Right lobe of liver (tissue), 6 donors: ENCODE results near the gene RUBCNL. TPM values are rescaled to one million over a fixed set of nuclear protein-coding genes. Genes with fewer than 3 reads are reported as not detected.

ENCODE experiments used
- ATAC-seq, 4 donors: fragments of 200-7000 bp; cut with Tn5 transposase; one replicate each; pipeline ENCODE4 v1.9.1; 2020; ENCODE audit warnings: mild to moderate bottlenecking in 4 of 4, moderate library complexity in 4 of 4
- DNase-seq, 3 donors: peaks; one replicate each; pipeline ENCODE4 v3.0.0-alpha.2; 2020
- H3K27ac ChIP-seq, 3 donors: fragments of 200-600 bp; one replicate each; pipeline ENCODE4 v1.8.0; 2022
- H3K27me3 ChIP-seq, 2 donors: fragments of 200-600 bp; one replicate each; pipeline ENCODE4 v1.8.0; 2022
- H3K36me3 ChIP-seq, 4 donors: fragments of 200-600 bp; sonication (generic) in 1 of 4; one replicate each; pipeline versions ENCODE4 v1.5.1 to v1.8.0; 2017 to 2022; ENCODE audit warnings: control low read depth in 1 of 4
- H3K4me1 ChIP-seq, 4 donors: fragments of 200-600 bp; sonication (generic) in 1 of 4; one replicate each; pipeline versions ENCODE4 v1.5.1 to v1.8.0; 2017 to 2022; ENCODE audit warnings: control low read depth in 1 of 4
- H3K4me3 ChIP-seq, 3 donors: fragments of 200-600 bp; one replicate each; pipeline ENCODE4 v1.8.0; 2022
- H3K9me3 ChIP-seq, 4 donors: fragments of 200-600 bp; sonication (generic) in 1 of 4; one replicate each; pipeline versions ENCODE4 v1.5.1 to v1.8.0; 2017 to 2022; ENCODE audit warnings: control low read depth in 1 of 4
- POLR2A ChIP-seq: fragments of 450-650 bp; IDR thresholded peaks from one replicate; pipeline ENCODE4 v1.6.1; 2017; ENCODE audit warnings: antibody characterized with exemption, mild to moderate bottlenecking
- WGBS: methylation state at CpG from one replicate; pipeline ENCODE4 v1.1.6; 2018; ENCODE audit warnings: low coverage, low lambda C conversion rate; ENCODE audit not compliant: insufficient coverage; ENCODE audit errors: missing lambda C conversion rate; 5-methylcytosine and 5-hydroxymethylcytosine counted together
- intact Hi-C, 2 donors: fragments of 100-400 bp; cut with DNase I; formaldehyde crosslinking; loops; one replicate each; pipeline versions ENCODE4 v1.11.2 to v1.14.1; 2022
- total RNA-seq, 6 experiments: library from RNA; depleted of rRNA in 2 of 6; stranded (reverse); fragments of >200 nt in 2 of 6; fragmentation: NEBNext Ultra II Directional in 3 of 6; extraction: Animal tissue kit (Norgen Biotek cat#: 25700) in 3 of 6; gene quantifications; one replicate each; pipeline versions ENCODE4 v1.1.0 to v1.2.4, GENCODE V29; 2016 to 2023
- TF ChIP-seq, protein P1 (sequence below), 4 donors: fragments of 200-600 bp in 3 of 4; fragments of 450-650 bp in 1 of 4; IDR thresholded peaks; one replicate each; pipeline versions ENCODE4 v1.5.1 to v1.8.0; 2016 to 2022; ENCODE audit warnings: antibody characterized with exemption in 4 of 4, mild to moderate bottlenecking in 2 of 4
- donor health status: DM: no; HTN: yes; CAD: no.
- donor health status: DM: no; HTN: no; CAD: no.
- donor health status: DM: no; HTN: no; CAD: no.
- donor health status: DM: no; HTN: yes; CAD: no.
- donor health status: DM: no; HTN: yes; CAD: no.

Gene RUBCNL
- total RNA-seq, 6 experiments from 2014 or later = 0.46 to 2.3 (median 1.0) TPM

DNA sequence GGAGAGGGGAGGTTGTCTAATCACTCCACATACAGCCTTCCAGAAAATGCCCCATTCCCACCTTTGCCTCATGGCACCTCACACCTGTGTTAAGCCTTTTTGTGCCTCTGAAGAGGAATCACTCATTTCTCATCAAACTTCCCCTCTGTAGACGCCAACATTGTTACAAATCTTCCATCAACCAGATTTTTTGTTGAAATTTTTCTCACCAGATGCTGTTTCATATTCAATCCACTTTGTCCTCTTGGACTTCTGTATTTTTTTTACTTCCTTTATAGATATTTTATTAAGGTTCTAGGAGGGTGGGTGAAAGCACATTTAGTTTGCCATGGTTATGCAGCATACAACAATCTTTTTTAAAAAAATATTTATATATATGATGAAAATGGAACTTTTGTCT is 74.0 kb downstream of the RUBCNL start:
- Histone ChIP-seq H3K36me3 (no peaks in the 10 kb centered on the region), H3K4me1 (no peaks in the 10 kb centered on the region), H3K4me3 (no peak overlapping the region), H3K27me3 (no peaks in the 10 kb centered on the region), H3K27ac (no peak overlapping the region), H3K9me3 (no peaks in the 10 kb centered on the region)
- DNase-seq (no peak), ATAC-seq (no peak)
- intact Hi-C loops = no loop called here
- 83% methylated on average over 1 of the region's 1 CpG for whole genome bisulfite sequencing
- TF ChIP-seq, protein P1, sequence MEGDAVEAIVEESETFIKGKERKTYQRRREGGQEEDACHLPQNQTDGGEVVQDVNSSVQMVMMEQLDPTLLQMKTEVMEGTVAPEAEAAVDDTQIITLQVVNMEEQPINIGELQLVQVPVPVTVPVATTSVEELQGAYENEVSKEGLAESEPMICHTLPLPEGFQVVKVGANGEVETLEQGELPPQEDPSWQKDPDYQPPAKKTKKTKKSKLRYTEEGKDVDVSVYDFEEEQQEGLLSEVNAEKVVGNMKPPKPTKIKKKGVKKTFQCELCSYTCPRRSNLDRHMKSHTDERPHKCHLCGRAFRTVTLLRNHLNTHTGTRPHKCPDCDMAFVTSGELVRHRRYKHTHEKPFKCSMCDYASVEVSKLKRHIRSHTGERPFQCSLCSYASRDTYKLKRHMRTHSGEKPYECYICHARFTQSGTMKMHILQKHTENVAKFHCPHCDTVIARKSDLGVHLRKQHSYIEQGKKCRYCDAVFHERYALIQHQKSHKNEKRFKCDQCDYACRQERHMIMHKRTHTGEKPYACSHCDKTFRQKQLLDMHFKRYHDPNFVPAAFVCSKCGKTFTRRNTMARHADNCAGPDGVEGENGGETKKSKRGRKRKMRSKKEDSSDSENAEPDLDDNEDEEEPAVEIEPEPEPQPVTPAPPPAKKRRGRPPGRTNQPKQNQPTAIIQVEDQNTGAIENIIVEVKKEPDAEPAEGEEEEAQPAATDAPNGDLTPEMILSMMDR (IDR thresholded peaks at IDR 0.05) = no peak
- TF ChIP-seq POLR2A = no peak

- Histone ChIP-seq H3K27ac (no peak overlapping the region), H3K9me3 (no peaks in the 10 kb centered on the region), H3K4me3 (no peak overlapping the region), H3K4me1 (no peaks in the 10 kb centered on the region), H3K36me3 (no peaks in the 10 kb centered on the region), H3K27me3 (no peaks in the 10 kb centered on the region)
- intact Hi-C loops = no loop called here
- DNase-seq = no peak
- TF ChIP-seq, protein P1 (IDR thresholded peaks at IDR 0.05) = no peak
- TF ChIP-seq POLR2A = no peak
- ATAC-seq = no peak
- WGBS = 91% methylated on average over 2 of the region's 2 CpGs
Measured at GRCh38 chr13:46311217-46311616, 75.8 kb downstream of the RUBCNL start.

DNA sequence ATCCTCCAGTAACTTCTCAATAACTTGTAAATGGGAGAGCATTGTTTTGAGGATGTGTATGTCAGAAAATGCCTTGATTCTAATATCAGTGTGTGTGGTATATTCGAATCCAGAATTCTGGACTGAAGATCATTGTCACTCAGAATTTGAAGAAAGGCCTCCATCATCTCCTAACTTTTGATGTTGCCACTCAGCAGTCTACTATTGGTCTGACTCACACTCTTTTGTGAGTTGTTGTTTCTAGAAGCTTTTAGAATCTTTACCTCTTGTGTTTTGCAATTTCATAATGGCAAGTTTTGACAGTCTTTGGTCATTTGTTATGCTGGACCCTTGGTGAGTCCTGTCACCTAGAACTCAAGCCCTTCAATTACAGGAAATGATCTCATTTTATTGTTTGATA is 77.0 kb downstream of the RUBCNL start:
- intact Hi-C loops = no loop called here
- no peak for TF ChIP-seq POLR2A
- TF ChIP-seq, protein P1 (IDR thresholded peaks at IDR 0.05) = no peak
- ATAC-seq (no peak), DNase-seq (no peak)
- Histone ChIP-seq H3K4me1 (no peaks in the 10 kb centered on the region), H3K27ac (no peak overlapping the region), H3K9me3 (no peaks in the 10 kb centered on the region), H3K4me3 (no peak overlapping the region), H3K36me3 (no peaks in the 10 kb centered on the region), H3K27me3 (no peaks in the 10 kb centered on the region)
- 85% methylated on average over 1 of the region's 1 CpG for WGBS

GRCh38 chr13:46307554-46307953 is 79.5 kb downstream of the RUBCNL start:
- Histone ChIP-seq H3K4me3 (no peak overlapping the region), H3K27ac (no peak overlapping the region), H3K27me3 (no peaks in the 10 kb centered on the region), H3K4me1 (no peaks in the 10 kb centered on the region), H3K36me3 (no peaks in the 10 kb centered on the region), H3K9me3 (no peaks in the 10 kb centered on the region)
- intact Hi-C loops = no loop called here
- ATAC-seq (no peak), DNase-seq (no peak)
- WGBS = 100% methylated on average over 1 of the region's 1 CpG
- TF ChIP-seq, protein P1 (IDR thresholded peaks at IDR 0.05) = no peak
- no peak for TF ChIP-seq POLR2A

GRCh38 chr13:46304546-46304945 is 82.5 kb downstream of the RUBCNL start:
- no peaks in the 10 kb centered on the region for H3K9me3 ChIP-seq
- H3K4me1 ChIP-seq = no peaks in the 10 kb centered on the region
- no peaks in the 10 kb centered on the region for H3K27me3 ChIP-seq
- no peak overlapping the region for H3K4me3 ChIP-seq
- WGBS = 76% methylated on average over 3 of the region's 3 CpGs
- DNase-seq = no peak
- intact Hi-C loops = no loop called here
- no peak overlapping the region for H3K27ac ChIP-seq
- no peaks in the 10 kb centered on the region for H3K36me3 ChIP-seq
- TF ChIP-seq, protein P1 (IDR thresholded peaks at IDR 0.05) = no peak
- no peak for TF ChIP-seq POLR2A
- ATAC-seq = no peak
